ENCODE data around the gene CNRIP1. TPM values are rescaled to one million over a fixed set of nuclear protein-coding genes. Genes with fewer than 3 reads are reported as not detected.

CNRIP1 gene
- total RNA-seq, 1 experiment from 2014 or later = 1.4 TPM

GRCh38 chr2:68318914-68319397 is 793 bp downstream of the CNRIP1 start:
- H3K4me3 Mint-ChIP-seq = peak overlapping the region; percentile 78
- H3K4me1 Mint-ChIP-seq = peaks cover 12% of the 10 kb centered on the region
- CTCF ChIA-PET = interaction anchor here (0.8 to 2.2 kb wide), 11 partner anchors 13 to 403 kb away, joined by 3 to 15 read pairs (median 5); partner anchors contain the start of gene PPP3R1
- H3K9me3 Mint-ChIP-seq = no peaks in the 10 kb centered on the region
- DNase-seq (ENCODE audit: low spot score) (no peak), ATAC-seq (peak; percentile 26; the same call in 1 of the 2 replicates)
- POLR2A ChIA-PET = interaction anchor here (0.6 kb wide), 1 partner anchor 13 kb away, joined by 3 read pairs; no protein-coding TSS in a partner anchor
- H3K36me3 Mint-ChIP-seq = no peaks in the 10 kb centered on the region
- H3K27me3 Mint-ChIP-seq (ENCODE audit: low read depth) = peaks cover 71% of the 10 kb centered on the region
- TF ChIP-seq ZBTB21 (CRISPR knock-in tag; IDR thresholded peaks at IDR 0.05; ENCODE audit: borderline replicate concordance) = peak; percentile 73; the same call in 1 of the 2 replicates
- 0 out of 2 replicates have a peak, but pooled peaks have one; percentile 31 for TF ChIP-seq KAT7 (CRISPR knock-in tag; IDR thresholded peaks at IDR 0.05; ENCODE audit: borderline replicate concordance)
- TF ChIP-seq CBFB (CRISPR knock-in tag; IDR thresholded peaks at IDR 0.05; ENCODE audit: low read depth) = no peak
- TF ChIP-seq E2F1 (CRISPR knock-in tag; IDR thresholded peaks at IDR 0.05) = no peak
- peak; percentile 60 for TF ChIP-seq MAX (CRISPR knock-in tag; IDR thresholded peaks at IDR 0.05)
- 0 out of 2 replicates have a peak, but pooled peaks have one; percentile 38 for TF ChIP-seq E2F5 (CRISPR knock-in tag; IDR thresholded peaks at IDR 0.05)
- no peak overlapping the region for H3K27ac Mint-ChIP-seq

- Mint-ChIP-seq H3K27ac (no peak overlapping the region), H3K4me3 (peak overlapping the region; percentile 78), H3K27me3 (ENCODE audit: low read depth) (peaks cover 75% of the 10 kb centered on the region), H3K36me3 (no peaks in the 10 kb centered on the region), H3K4me1 (peaks cover 12% of the 10 kb centered on the region), H3K9me3 (no peaks in the 10 kb centered on the region)
- ChIA-PET CTCF (interaction anchor here (1.0 to 1.8 kb wide), 6 partner anchors 16 to 196 kb away, joined by 5 to 15 read pairs (median 6); no protein-coding TSS in a partner anchor), POLR2A (interaction anchor here (0.8 kb wide), 1 partner anchor 151 kb away, joined by 3 read pairs; no protein-coding TSS in a partner anchor)
- DNase-seq (ENCODE audit: low spot score) = no peak
- peak; percentile 19 for ATAC-seq
- TF ChIP-seq ELF4 (CRISPR knock-in tag; IDR thresholded peaks at IDR 0.05; ENCODE audit: low read depth) = no peak
- no peak for TF ChIP-seq JUN (CRISPR knock-in tag; IDR thresholded peaks at IDR 0.05)
- TF ChIP-seq NFYB (CRISPR knock-in tag; conservative IDR thresholded peaks at IDR 0.05; ENCODE audit: low read depth) = no peak
- TF ChIP-seq HMGA2 (CRISPR knock-in tag; IDR thresholded peaks at IDR 0.05) = no peak
- no peak for TF ChIP-seq ZMAT4 (CRISPR knock-in tag; IDR thresholded peaks at IDR 0.05)
- TF ChIP-seq EMX1 (CRISPR knock-in tag; IDR thresholded peaks at IDR 0.05) = no peak
- no peak for TF ChIP-seq KAT7 (CRISPR knock-in tag; IDR thresholded peaks at IDR 0.05; ENCODE audit: borderline replicate concordance)
Measured at GRCh38 chr2:68317971-68318913, 1.5 kb downstream of the CNRIP1 start.

GRCh38 chr2:68316111-68316510 is 3.6 kb downstream of the CNRIP1 start:
- TF ChIP-seq USF1 (CRISPR knock-in tag; IDR thresholded peaks at IDR 0.05) (no peak), TP53 (CRISPR knock-in tag; IDR thresholded peaks at IDR 0.05) (no peak), ESRRA (CRISPR knock-in tag; IDR thresholded peaks at IDR 0.05; ENCODE audit: borderline replicate concordance) (no peak), ELF4 (CRISPR knock-in tag; IDR thresholded peaks at IDR 0.05; ENCODE audit: low read depth) (no peak), FOXK1 (CRISPR knock-in tag; IDR thresholded peaks at IDR 0.05) (no peak), CTCF (IDR thresholded peaks at IDR 0.05) (no peak)
- CTCF ChIA-PET = interaction anchor here (0.9 to 1.3 kb wide), 4 partner anchors 22 to 194 kb away, joined by 3 to 4 read pairs (median 4); no protein-coding TSS in a partner anchor
- Mint-ChIP-seq H3K9me3 (no peaks in the 10 kb centered on the region), H3K27ac (no peak overlapping the region), H3K4me3 (no peak overlapping the region), H3K4me1 (peaks cover 12% of the 10 kb centered on the region), H3K27me3 (ENCODE audit: low read depth) (peaks cover 61% of the 10 kb centered on the region), H3K36me3 (no peaks in the 10 kb centered on the region)
- no peak for DNase-seq (ENCODE audit: low spot score)
- ATAC-seq = no peak
- POLR2A ChIA-PET = no interaction called here
